Left lung (tissue), 10 donors: Measurements from ENCODE around the gene POT1. TPM values are rescaled to one million over a fixed set of nuclear protein-coding genes. Genes with fewer than 3 reads are reported as not detected.

ENCODE experiments used
- ATAC-seq: fragments of 200-7000 bp; cut with Tn5 transposase; one replicate; pipeline ENCODE4 v1.9.1; 2020; ENCODE audit warnings: moderate library complexity
- DNase-seq, 4 donors: peaks; one replicate each; pipeline ENCODE4 v3.0.0-alpha.2; 2013 to 2020
- H3K27ac ChIP-seq, 2 donors: fragments of 200-600 bp; sonication (generic) in 1 of 2; one replicate each; pipeline versions ENCODE4 v1.5.0 to v1.8.0; 2020 to 2021
- H3K27me3 ChIP-seq, 2 donors: fragments of 200-600 bp; sonication (generic) in 1 of 2; one replicate each; pipeline versions ENCODE4 v1.5.0 to v1.8.0; 2020 to 2021
- H3K36me3 ChIP-seq, 2 donors: fragments of 200-600 bp; sonication (generic) in 1 of 2; one replicate each; pipeline versions ENCODE4 v1.5.0 to v1.8.0; 2020 to 2021
- H3K4me1 ChIP-seq, 2 donors: fragments of 200-600 bp; one replicate each; pipeline ENCODE4 v1.8.0; 2021
- H3K4me3 ChIP-seq, 2 donors: fragments of 200-600 bp; sonication (generic) in 1 of 2; one replicate each; pipeline versions ENCODE4 v1.5.0 to v1.8.0; 2020 to 2021; ENCODE audit warnings: mild to moderate bottlenecking in 1 of 2
- H3K9me3 ChIP-seq, 2 donors: fragments of 200-600 bp; sonication (generic) in 1 of 2; one replicate each; pipeline versions ENCODE4 v1.5.0 to v1.8.0; 2020 to 2021
- intact Hi-C, 2 donors: fragments of 100-400 bp; cut with DNase I; formaldehyde crosslinking; loops; one replicate each; pipeline versions ENCODE4 v1.11.2 to v1.14.2; 2022
- polyA plus RNA-seq, 6 donors: library from polyadenylated mRNA; unstranded; fragments of 120-200 nt; gene quantifications; one replicate each; pipeline ENCODE4 v1.2.1, GENCODE V29; 2013; ENCODE audit not compliant: insufficient read length in 6 of 6
- total RNA-seq, 2 donors: library from RNA; stranded (reverse); fragmentation: NEBNext Ultra II Directional; extraction: Animal tissue kit (Norgen Biotek cat#: 25700); gene quantifications; one replicate each; pipeline ENCODE4 v1.2.1, GENCODE V29; 2021
- TF ChIP-seq, protein P1 (sequence below), 2 donors: fragments of 200-600 bp; sonication (generic) in 1 of 2; IDR thresholded peaks; one replicate each; pipeline versions ENCODE4 v1.5.0 to v1.8.0; 2021; ENCODE audit warnings: antibody characterized with exemption in 2 of 2
- donor health status: DM: no; HTN: yes; CAD: no.
- donor health status: DM: no; HTN: no; CAD: no.

POT1 gene
- total and polyA plus RNA-seq, 8 donors, result 16.2 to 55.4 (median 39.6) TPM

DNA sequence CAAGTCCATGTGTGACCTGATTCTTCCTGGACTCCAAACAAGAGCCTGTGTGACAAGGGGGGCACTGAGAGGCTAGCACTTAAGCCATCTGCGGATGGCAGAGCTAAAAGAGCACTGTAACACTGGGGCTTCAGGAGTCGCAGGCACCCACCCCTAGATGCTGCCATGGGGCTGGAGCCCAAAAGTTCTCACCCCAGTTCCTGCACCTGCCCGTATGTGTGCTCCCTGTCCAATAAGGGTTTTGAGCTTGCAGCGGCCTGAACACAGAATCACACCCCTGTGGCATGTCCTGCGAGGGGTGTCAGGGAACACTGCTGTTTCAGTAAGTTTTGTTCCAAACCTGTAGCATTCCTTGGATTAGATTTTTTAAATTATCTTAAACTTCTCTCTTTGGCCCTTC, 110.8 kb downstream of the POT1 start:
- ATAC-seq, result no peak
- TF ChIP-seq, protein P1, sequence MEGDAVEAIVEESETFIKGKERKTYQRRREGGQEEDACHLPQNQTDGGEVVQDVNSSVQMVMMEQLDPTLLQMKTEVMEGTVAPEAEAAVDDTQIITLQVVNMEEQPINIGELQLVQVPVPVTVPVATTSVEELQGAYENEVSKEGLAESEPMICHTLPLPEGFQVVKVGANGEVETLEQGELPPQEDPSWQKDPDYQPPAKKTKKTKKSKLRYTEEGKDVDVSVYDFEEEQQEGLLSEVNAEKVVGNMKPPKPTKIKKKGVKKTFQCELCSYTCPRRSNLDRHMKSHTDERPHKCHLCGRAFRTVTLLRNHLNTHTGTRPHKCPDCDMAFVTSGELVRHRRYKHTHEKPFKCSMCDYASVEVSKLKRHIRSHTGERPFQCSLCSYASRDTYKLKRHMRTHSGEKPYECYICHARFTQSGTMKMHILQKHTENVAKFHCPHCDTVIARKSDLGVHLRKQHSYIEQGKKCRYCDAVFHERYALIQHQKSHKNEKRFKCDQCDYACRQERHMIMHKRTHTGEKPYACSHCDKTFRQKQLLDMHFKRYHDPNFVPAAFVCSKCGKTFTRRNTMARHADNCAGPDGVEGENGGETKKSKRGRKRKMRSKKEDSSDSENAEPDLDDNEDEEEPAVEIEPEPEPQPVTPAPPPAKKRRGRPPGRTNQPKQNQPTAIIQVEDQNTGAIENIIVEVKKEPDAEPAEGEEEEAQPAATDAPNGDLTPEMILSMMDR (IDR thresholded peaks at IDR 0.05), result no peak

DNA sequence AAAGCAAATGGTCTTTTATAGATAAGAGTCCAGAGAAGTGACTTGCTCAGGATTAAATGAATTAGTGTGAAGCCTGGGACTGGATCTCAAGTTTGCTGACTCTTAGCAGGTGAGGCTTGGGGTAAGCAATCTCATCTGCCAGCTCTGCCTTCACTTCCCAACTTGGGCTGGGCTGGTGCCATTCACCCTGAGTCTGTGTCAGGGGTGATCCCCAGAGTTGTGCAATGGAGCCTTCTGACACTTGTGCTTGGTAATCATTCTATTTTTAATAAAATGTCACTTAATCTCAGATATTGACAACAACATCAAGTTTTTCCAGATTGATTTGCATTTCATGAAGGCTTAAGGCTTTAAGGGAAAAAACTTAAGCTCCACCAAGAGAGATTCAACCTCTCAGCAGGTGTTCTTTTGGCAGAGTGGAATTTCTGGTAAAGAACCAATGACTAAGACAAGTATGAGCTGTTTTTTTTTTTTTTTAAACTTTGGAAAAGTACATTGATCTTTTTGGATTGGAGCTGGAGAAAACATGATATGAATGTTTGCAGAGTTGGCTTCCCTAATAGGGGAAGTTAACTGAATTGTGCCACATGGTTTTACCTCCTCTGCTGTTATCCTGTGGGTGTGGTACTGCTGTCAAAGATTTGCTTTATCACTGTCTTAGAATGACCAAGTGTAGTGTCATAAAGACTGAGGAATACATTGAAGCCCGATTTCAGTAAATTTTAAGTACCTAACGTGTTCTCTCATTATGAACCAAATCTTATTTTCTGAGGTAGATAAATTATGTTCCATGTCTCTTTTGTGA, 115.4 kb downstream of the POT1 start:
- Histone ChIP-seq H3K27ac (no peak overlapping the region), H3K4me3 (no peak overlapping the region), H3K9me3 (peaks cover 0 to 3% of the 10 kb centered on the region in 2 donors), H3K36me3 (no peaks in the 10 kb centered on the region), H3K4me1 (no peaks in the 10 kb centered on the region), H3K27me3 (no peaks in the 10 kb centered on the region)
- intact Hi-C loops, result no loop called here
- ATAC-seq (no peak), DNase-seq (no peak)
- TF ChIP-seq, protein P1 (IDR thresholded peaks at IDR 0.05), result no peak

More for the DNA sequence above, 110.8 kb downstream of the POT1 start:
- DNase-seq, result no peak
- Histone ChIP-seq H3K4me3 (no peak overlapping the region), H3K36me3 (peaks cover 0 to 14% of the 10 kb centered on the region in 2 donors), H3K27me3 (no peaks in the 10 kb centered on the region), H3K9me3 (peaks cover 0 to 3% of the 10 kb centered on the region in 2 donors), H3K4me1 (no peaks in the 10 kb centered on the region), H3K27ac (no peak overlapping the region)
- intact Hi-C loops, result no loop called here

DNA sequence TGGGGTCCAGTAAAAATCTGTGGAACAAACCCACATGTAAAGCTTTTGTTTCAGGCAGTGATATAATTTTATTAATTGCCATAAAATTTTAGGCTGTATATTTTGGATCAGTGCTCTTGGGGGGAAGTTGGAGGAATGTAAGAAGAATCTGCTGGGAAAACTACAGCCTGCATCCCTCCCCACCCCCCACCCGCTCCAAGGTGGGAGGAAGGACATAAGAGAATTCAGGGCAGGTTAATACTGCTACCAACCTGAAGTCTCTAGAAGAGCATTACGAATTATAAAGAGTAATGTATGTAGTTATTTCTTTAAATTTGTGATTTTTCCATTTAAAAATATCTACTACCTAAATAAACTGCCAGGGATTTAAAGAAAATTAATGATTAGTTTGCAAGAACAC, 116.9 kb downstream of the POT1 start:
- DNase-seq (no peak), ATAC-seq (no peak)
- no peak overlapping the region for H3K27ac ChIP-seq
- H3K27me3 ChIP-seq, result no peaks in the 10 kb centered on the region
- intact Hi-C loops, result no loop called here
- no peaks in the 10 kb centered on the region for H3K9me3 ChIP-seq
- no peaks in the 10 kb centered on the region for H3K36me3 ChIP-seq
- no peaks in the 10 kb centered on the region for H3K4me1 ChIP-seq
- TF ChIP-seq, protein P1 (IDR thresholded peaks at IDR 0.05), result no peak
- H3K4me3 ChIP-seq, result no peak overlapping the region

GRCh38 chr7:124811341-124811740, 118.3 kb downstream of the POT1 start:
- intact Hi-C loops, result no loop called here
- Histone ChIP-seq H3K9me3 (no peaks in the 10 kb centered on the region), H3K4me3 (no peak overlapping the region), H3K4me1 (no peaks in the 10 kb centered on the region), H3K27ac (no peak overlapping the region), H3K27me3 (no peaks in the 10 kb centered on the region), H3K36me3 (no peaks in the 10 kb centered on the region)
- DNase-seq (no peak), ATAC-seq (no peak)
- TF ChIP-seq, protein P1 (IDR thresholded peaks at IDR 0.05), result no peak

DNA sequence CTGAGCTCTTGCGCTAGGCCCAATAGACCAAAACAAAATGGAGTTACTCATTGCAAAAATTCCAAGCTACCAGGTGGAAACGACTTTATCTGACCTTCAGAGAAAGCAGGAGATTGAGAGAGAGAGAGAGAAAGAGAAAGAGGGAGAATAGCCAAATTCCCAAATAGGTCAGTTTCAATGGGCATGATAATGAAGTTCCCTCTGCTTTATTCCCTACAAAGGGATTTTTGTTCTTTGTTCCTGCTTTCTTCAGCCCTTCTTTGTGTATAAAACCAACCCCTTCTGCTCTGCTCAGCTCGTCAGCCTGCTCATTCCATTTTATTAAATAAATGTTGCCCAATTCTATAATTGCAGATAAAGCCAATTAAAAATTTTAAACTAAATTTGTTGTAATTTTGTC, 119.0 kb downstream of the POT1 start:
- no peak overlapping the region for H3K4me3 ChIP-seq
- no peaks in the 10 kb centered on the region for H3K4me1 ChIP-seq
- DNase-seq (no peak), ATAC-seq (no peak)
- no peaks in the 10 kb centered on the region for H3K9me3 ChIP-seq
- intact Hi-C loops, result no loop called here
- no peak overlapping the region for H3K27ac ChIP-seq
- no peaks in the 10 kb centered on the region for H3K36me3 ChIP-seq
- TF ChIP-seq, protein P1 (IDR thresholded peaks at IDR 0.05), result no peak
- no peaks in the 10 kb centered on the region for H3K27me3 ChIP-seq
